Measurements from ENCODE around the gene ADGRG4. TPM values are rescaled to one million over a fixed set of nuclear protein-coding genes. Genes with fewer than 3 reads are reported as not detected.

ADGRG4 gene
- total and polyA plus RNA-seq, 2 of the 8 experiments (the other 6 are each of a cell fraction or from before 2014, with no cell fraction given), result not detected

DNA sequence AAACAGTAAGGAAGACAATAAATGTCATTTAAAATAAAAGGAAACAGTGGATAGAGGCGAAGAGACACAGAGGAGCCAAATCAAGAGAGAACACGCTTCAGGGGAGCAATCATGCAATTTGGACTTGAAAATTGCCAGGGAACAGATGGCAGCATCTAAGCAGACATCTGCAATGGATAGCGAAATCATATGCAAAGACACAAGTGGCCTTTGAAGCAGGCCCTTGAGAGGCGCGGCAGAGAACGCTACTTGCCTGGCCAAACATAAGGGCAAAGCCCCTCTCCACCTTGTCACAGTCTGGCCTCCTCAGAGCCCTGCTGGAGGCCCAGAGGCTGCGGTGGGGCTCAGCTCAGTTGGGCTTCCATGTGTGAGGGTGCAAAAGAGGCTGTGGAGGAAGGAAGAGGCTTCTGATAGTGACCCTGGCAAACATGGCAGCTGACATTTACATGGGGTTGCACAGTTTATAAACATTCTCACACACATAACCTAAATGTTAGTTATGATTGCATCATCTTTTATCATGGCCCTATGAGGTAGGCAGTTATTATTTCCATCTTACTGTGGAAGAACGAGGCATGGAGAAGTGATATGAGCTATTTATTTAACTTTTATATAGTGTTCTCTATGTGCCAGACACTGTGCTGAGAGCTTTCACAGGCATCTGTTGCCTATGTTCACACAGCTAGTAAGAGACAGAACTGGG is 18.3 kb downstream of the ADGRG4 start (continued):
- no peak for TF ChIP-seq RAD21 (IDR thresholded peaks at IDR 0.05 in 1 of 2, conservative IDR thresholded peaks at IDR 0.05 in 1 of 2; ENCODE audit: low read depth in 2 of 2, low read length in 2 of 2)
